Measurements from ENCODE around the gene RELL1.

The RELL1 gene

GRCh38 chr4:37631551-37631950, 54.6 kb downstream of the RELL1 start:
- DNase-seq, result no peak

- DNase-seq, result no peak
Observed at GRCh38 chr4:37629713-37630112, 56.5 kb downstream of the RELL1 start.

GRCh38 chr4:37628977-37629609, 57.1 kb downstream of the RELL1 start:
- DNase-seq, result no peak

GRCh38 chr4:37627263-37627662, 58.9 kb downstream of the RELL1 start:
- DNase-seq, result no peak

GRCh38 chr4:37625499-37625898, 60.7 kb downstream of the RELL1 start:
- no peak for DNase-seq

- DNase-seq, result no peak
Observed at GRCh38 chr4:37623940-37624339, 62.2 kb downstream of the RELL1 start.

GRCh38 chr4:37623125-37623524, 63.1 kb downstream of the RELL1 start:
- no peak for DNase-seq

- DNase-seq, result no peak
Observed at GRCh38 chr4:37620176-37620575, 66.0 kb downstream of the RELL1 start.

GRCh38 chr4:37615720-37616063, 70.5 kb downstream of the RELL1 start:
- no peak for DNase-seq

GRCh38 chr4:37615059-37615719, 71.0 kb downstream of the RELL1 start:
- DNase-seq, result no peak

GRCh38 chr4:37612811-37613210, 73.4 kb downstream of the RELL1 start:
- DNase-seq, result no peak

- no peak for DNase-seq
Observed at GRCh38 chr4:37609626-37610025, 76.5 kb downstream of the RELL1 start.

GRCh38 chr4:37607018-37607417, 79.2 kb downstream of the RELL1 start:
- DNase-seq, result no peak

- no peak for DNase-seq
Observed at GRCh38 chr4:37605843-37606565, 80.2 kb downstream of the RELL1 start.

GRCh38 chr4:37604461-37604860, 81.7 kb downstream of the RELL1 start:
- DNase-seq, result no peak

- no peak for DNase-seq
Observed at GRCh38 chr4:37603711-37604110, 82.5 kb downstream of the RELL1 start.

GRCh38 chr4:37603070-37603468, 83.1 kb downstream of the RELL1 start:
- DNase-seq, result peak; percentile 70

- DNase-seq, result no peak
Observed at GRCh38 chr4:37602454-37603069, 83.6 kb downstream of the RELL1 start.

- DNase-seq, result peak; percentile 21
Observed at GRCh38 chr4:37601531-37601930, 84.6 kb downstream of the RELL1 start.

- no peak for DNase-seq
Observed at GRCh38 chr4:37599092-37599790, 86.9 kb downstream of the RELL1 start.

- DNase-seq, result no peak
Observed at GRCh38 chr4:37597034-37597433, 89.1 kb downstream of the RELL1 start.

GRCh38 chr4:37595875-37596680, 90.1 kb downstream of the RELL1 start:
- no peak for DNase-seq
